Activated CD8-positive, alpha-beta memory T cell treated with anti-CD3 and anti-CD28 coated beads, Interleukin-2, amount 10 ng/mL, durations not matched to agents 7 days and 5 days (primary cell): ENCODE data around the gene TINAG. TPM values are rescaled to one million over a fixed set of nuclear protein-coding genes. Genes with fewer than 3 reads are reported as not detected.

ENCODE experiments used
- ATAC-seq: fragments of 150-1000 bp; cut with Tn5 transposase; one replicate; pipeline ENCODE4 v1.10.0; 2021; ENCODE audit warnings: moderate library complexity
- CTCF ChIA-PET: fragments of 350-600 bp; sonication (Branson Sonifier 250); formaldehyde crosslinking; loops from one replicate; lab custom pipeline; 2021; ENCODE audit warnings: antibody characterized with exemption; lab: Charles Lee
- DNase-seq: peaks from one replicate; pipeline ENCODE4 v3.0.0-alpha.2; 2020
- H3K27ac Mint-ChIP-seq: one replicate; pipeline ENCODE4 v1.8.0; 2021; ENCODE audit warnings: mild to moderate bottlenecking, mixed read lengths
- H3K27me3 Mint-ChIP-seq: one replicate; pipeline ENCODE4 v1.8.0; 2021; ENCODE audit warnings: mixed read lengths
- H3K36me3 Mint-ChIP-seq: one replicate; pipeline ENCODE4 v1.8.0; 2021; ENCODE audit warnings: mild to moderate bottlenecking, mixed read lengths
- H3K4me1 Mint-ChIP-seq: one replicate; pipeline ENCODE4 v1.8.0; 2021; ENCODE audit warnings: mixed read lengths
- H3K4me3 Mint-ChIP-seq: one replicate; pipeline ENCODE4 v1.8.0; 2021; ENCODE audit warnings: mild to moderate bottlenecking, moderate library complexity, mixed read lengths
- H3K9me3 Mint-ChIP-seq: one replicate; pipeline ENCODE4 v1.8.0; 2022; ENCODE audit warnings: low read depth, mixed read lengths
- total RNA-seq, 2 experiments: library from RNA; stranded (reverse); gene quantifications; one replicate each; pipeline ENCODE4 v1.2.3, GENCODE V29; 2021

TINAG gene
- total RNA-seq, 2 experiments from 2014 or later, result not detected

GRCh38 chr6:54419885-54420284 lies 111.6 kb downstream of the TINAG start:
- DNase-seq (no peak), ATAC-seq (no peak)
- CTCF ChIA-PET, result no interaction called here
- Mint-ChIP-seq H3K27ac (no peak overlapping the region), H3K27me3 (no peaks in the 10 kb centered on the region), H3K9me3 (peaks cover 2% of the 10 kb centered on the region), H3K4me1 (no peaks in the 10 kb centered on the region), H3K36me3 (no peaks in the 10 kb centered on the region), H3K4me3 (no peak overlapping the region)

DNA sequence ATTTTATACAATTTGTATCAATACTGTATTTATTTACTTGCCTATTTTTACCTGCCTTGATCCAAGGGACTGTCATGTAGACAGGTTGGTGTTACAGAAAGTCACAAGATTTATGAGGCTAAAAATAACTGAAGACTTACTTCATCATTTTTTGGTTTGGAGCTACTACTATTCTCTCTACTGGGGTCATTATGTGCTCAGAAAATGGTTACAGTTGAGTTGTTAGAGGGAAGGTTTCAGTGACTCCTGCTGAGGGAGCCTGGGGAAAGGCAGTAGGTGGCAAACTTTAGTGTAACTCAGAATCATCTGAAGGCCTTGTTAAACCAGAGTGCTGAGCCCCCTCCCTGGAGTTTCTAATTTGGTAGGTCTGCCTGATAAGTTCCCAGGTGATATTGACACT lies 118.8 kb downstream of the TINAG start:
- no peak for ATAC-seq
- Mint-ChIP-seq H3K4me3 (no peak overlapping the region), H3K36me3 (no peaks in the 10 kb centered on the region), H3K27ac (no peak overlapping the region), H3K9me3 (no peaks in the 10 kb centered on the region), H3K27me3 (no peaks in the 10 kb centered on the region), H3K4me1 (no peaks in the 10 kb centered on the region)
- no peak for DNase-seq
- CTCF ChIA-PET, result no interaction called here

GRCh38 chr6:54427396-54427937 lies 119.2 kb downstream of the TINAG start:
- H3K9me3 Mint-ChIP-seq, result no peaks in the 10 kb centered on the region
- no peak for DNase-seq
- H3K36me3 Mint-ChIP-seq, result no peaks in the 10 kb centered on the region
- no peaks in the 10 kb centered on the region for H3K4me1 Mint-ChIP-seq
- no peak for ATAC-seq
- H3K27ac Mint-ChIP-seq, result no peak overlapping the region
- H3K4me3 Mint-ChIP-seq, result no peak overlapping the region
- no peaks in the 10 kb centered on the region for H3K27me3 Mint-ChIP-seq
- CTCF ChIA-PET, result no interaction called here

GRCh38 chr6:54428431-54428830 lies 120.2 kb downstream of the TINAG start:
- Mint-ChIP-seq H3K36me3 (no peaks in the 10 kb centered on the region), H3K4me3 (no peak overlapping the region), H3K4me1 (no peaks in the 10 kb centered on the region), H3K27me3 (no peaks in the 10 kb centered on the region), H3K27ac (no peak overlapping the region), H3K9me3 (no peaks in the 10 kb centered on the region)
- CTCF ChIA-PET, result no interaction called here
- ATAC-seq, result no peak
- DNase-seq, result no peak

GRCh38 chr6:54431466-54431865 lies 123.2 kb downstream of the TINAG start:
- H3K4me3 Mint-ChIP-seq, result no peak overlapping the region
- H3K36me3 Mint-ChIP-seq, result no peaks in the 10 kb centered on the region
- no peaks in the 10 kb centered on the region for H3K4me1 Mint-ChIP-seq
- H3K27ac Mint-ChIP-seq, result no peak overlapping the region
- CTCF ChIA-PET, result no interaction called here
- no peaks in the 10 kb centered on the region for H3K9me3 Mint-ChIP-seq
- ATAC-seq, result no peak
- H3K27me3 Mint-ChIP-seq, result no peaks in the 10 kb centered on the region
- no peak for DNase-seq

Other genes starting within 250 kb of the TINAG start
- not detected for gene MLIP, start 197.0 kb upstream of the TINAG start, total RNA-seq